Measurements from ENCODE around the gene BTF3. TPM values are rescaled to one million over a fixed set of nuclear protein-coding genes. Genes with fewer than 3 reads are reported as not detected.

Gene BTF3
- total RNA-seq, 6 donors from 2014 or later, result 152 to 415 (median 344) TPM

DNA sequence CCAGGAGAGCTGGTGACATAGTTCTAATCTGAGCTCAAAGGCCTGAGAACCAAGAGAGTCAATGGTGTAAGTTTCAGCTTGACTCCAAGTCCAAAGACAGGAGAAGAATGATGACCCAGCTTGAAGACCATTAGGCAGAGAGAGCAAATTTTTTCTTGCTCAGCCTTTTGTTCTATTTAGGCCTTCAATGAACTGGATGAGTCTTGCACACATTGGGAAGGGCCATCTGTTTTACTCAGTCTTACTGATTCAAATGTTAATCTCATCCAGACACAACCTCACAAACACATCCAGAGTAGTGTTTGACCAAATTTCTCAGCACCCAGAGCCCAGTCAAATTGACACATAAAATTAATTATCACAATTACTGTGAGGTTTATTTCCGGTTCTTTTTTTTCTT lies 7.1 kb upstream of the BTF3 start:
- H3K4me1 ChIP-seq, result no peaks in the 10 kb centered on the region
- WGBS, 2 donors, result 88 to 97% methylated on average over 1 of the region's 1 CpG
- TF ChIP-seq POLR2A (IDR thresholded peaks at IDR 0.05) (no peak), EP300 (IDR thresholded peaks at IDR 0.05) (no peak), POLR2AphosphoS5 (IDR thresholded peaks at IDR 0.05) (no peak)
- TF ChIP-seq, protein P1, sequence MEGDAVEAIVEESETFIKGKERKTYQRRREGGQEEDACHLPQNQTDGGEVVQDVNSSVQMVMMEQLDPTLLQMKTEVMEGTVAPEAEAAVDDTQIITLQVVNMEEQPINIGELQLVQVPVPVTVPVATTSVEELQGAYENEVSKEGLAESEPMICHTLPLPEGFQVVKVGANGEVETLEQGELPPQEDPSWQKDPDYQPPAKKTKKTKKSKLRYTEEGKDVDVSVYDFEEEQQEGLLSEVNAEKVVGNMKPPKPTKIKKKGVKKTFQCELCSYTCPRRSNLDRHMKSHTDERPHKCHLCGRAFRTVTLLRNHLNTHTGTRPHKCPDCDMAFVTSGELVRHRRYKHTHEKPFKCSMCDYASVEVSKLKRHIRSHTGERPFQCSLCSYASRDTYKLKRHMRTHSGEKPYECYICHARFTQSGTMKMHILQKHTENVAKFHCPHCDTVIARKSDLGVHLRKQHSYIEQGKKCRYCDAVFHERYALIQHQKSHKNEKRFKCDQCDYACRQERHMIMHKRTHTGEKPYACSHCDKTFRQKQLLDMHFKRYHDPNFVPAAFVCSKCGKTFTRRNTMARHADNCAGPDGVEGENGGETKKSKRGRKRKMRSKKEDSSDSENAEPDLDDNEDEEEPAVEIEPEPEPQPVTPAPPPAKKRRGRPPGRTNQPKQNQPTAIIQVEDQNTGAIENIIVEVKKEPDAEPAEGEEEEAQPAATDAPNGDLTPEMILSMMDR (IDR thresholded peaks at IDR 0.05), result no peak
- DNase-seq (no peak), ATAC-seq (ENCODE audit: low FRiP score in 2 of 2) (no peak)
- H3K27ac ChIP-seq, result no peak overlapping the region
- H3K36me3 ChIP-seq, result no peaks in the 10 kb centered on the region
- H3K27me3 ChIP-seq, result no peaks in the 10 kb centered on the region
- H3K9me3 ChIP-seq, result no peaks in the 10 kb centered on the region
- H3K4me3 ChIP-seq, result no peak overlapping the region

DNA sequence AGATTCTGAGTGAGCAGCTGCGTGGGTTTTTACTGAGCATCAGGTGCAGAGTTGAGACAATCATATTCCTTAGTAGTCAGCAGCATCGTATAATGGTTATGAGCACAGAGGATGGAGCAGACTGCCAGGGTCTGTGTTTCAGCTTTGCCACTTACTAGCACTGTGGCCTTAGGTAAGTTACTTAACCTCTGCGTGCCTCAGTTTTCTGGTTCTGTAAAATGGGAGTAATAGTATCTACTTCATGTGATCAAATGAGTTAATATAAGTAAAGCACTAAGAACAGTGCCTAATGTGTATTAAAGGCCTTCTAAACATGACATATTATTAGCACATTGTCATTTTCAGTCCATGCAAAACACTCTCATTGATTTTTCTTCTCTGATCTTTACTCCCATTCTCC lies 4.8 kb upstream of the BTF3 start:
- H3K4me1 ChIP-seq, result peaks cover 0 to 7% (median 5%) of the 10 kb centered on the region in 4 donors
- 86 to 90% methylated on average over 2 to 3 of the region's 3 CpGs for WGBS, 2 donors
- ATAC-seq (ENCODE audit: low FRiP score in 2 of 2) (no peak), DNase-seq (no peak)
- H3K4me3 ChIP-seq, result no peak overlapping the region
- no peaks in the 10 kb centered on the region for H3K36me3 ChIP-seq
- TF ChIP-seq POLR2A (IDR thresholded peaks at IDR 0.05), result no peak
- TF ChIP-seq, protein P1 (IDR thresholded peaks at IDR 0.05), result no peak
- no peak for TF ChIP-seq EP300 (IDR thresholded peaks at IDR 0.05)
- no peak for TF ChIP-seq POLR2AphosphoS5 (IDR thresholded peaks at IDR 0.05)
- no peak overlapping the region for H3K27ac ChIP-seq
- no peaks in the 10 kb centered on the region for H3K9me3 ChIP-seq
- H3K27me3 ChIP-seq, result no peaks in the 10 kb centered on the region

DNA sequence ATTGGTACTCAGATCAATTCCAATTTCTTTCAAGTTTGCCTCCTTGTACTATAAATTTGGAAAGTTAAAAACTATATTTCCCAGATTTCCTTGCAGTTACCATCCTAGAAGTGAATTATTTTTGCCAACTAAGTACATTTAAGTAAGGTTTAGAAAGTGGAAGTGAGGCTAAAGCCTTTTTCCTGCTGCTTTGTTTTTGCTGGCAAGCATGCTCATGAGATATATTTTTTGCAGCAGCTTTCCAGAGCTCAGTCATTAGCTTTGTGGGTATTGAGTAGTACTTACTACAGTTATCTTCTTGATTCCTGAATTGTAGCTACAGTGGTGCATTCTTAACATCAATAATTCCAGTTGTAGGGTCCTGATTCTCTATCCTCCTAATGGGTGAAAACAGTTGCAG lies 3.5 kb upstream of the BTF3 start:
- TF ChIP-seq, protein P1 (IDR thresholded peaks at IDR 0.05), result no peak
- no peak for TF ChIP-seq EP300 (IDR thresholded peaks at IDR 0.05)
- no peak for TF ChIP-seq POLR2AphosphoS5 (IDR thresholded peaks at IDR 0.05)
- no peak for TF ChIP-seq POLR2A (IDR thresholded peaks at IDR 0.05)
- DNase-seq, result no peak
- ATAC-seq (ENCODE audit: low FRiP score in 2 of 2), result no peak

DNA sequence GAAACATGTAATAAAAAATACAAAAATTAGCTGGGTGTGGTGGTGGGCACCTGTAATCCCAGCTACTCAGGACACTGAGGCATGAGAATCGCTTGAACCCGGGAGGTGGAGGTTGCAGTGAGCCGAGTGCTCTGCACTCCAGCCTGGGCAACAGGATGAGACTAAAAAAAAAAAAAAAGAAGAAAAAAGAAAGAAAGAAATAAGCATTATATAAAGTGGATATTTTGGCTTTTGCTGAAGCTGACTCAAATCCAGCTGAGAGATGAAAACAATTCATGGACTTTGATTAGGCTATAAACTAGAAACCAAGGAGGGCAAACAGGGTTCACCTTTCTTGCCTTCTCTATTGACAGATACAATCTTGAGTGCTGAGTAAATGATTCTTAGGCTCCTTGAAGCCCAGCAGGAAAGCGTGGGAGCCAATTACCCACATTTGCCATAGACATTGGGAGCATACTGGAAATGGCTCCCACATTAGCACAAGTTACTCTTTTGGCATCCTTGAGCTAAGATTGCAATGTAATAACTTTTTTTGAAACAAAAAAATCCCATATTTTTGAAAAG lies 2.4 kb upstream of the BTF3 start:
- Histone ChIP-seq H3K27ac (no peak overlapping the region), H3K27me3 (no peaks in the 10 kb centered on the region), H3K36me3 (peaks cover 0 to 8% (median 0%) of the 10 kb centered on the region in 4 donors), H3K9me3 (no peaks in the 10 kb centered on the region), H3K4me3 (no peak overlapping the region), H3K4me1 (peaks cover 15 to 24% (median 21%) of the 10 kb centered on the region in 4 donors)
- WGBS, 2 donors, result 81 to 89% methylated on average over 4 of the region's 4 CpGs
- ATAC-seq (ENCODE audit: low FRiP score in 2 of 2) (no peak), DNase-seq (no peak)
- TF ChIP-seq POLR2AphosphoS5 (IDR thresholded peaks at IDR 0.05), result no peak
- TF ChIP-seq, protein P1 (IDR thresholded peaks at IDR 0.05), result no peak
- no peak for TF ChIP-seq POLR2A (IDR thresholded peaks at IDR 0.05)
- TF ChIP-seq EP300 (IDR thresholded peaks at IDR 0.05), result no peak

More for the DNA sequence above, 3.5 kb upstream of the BTF3 start:
- Histone ChIP-seq H3K36me3 (no peaks in the 10 kb centered on the region), H3K27me3 (no peaks in the 10 kb centered on the region), H3K4me1 (peaks cover 7 to 15% (median 11%) of the 10 kb centered on the region in 4 donors), H3K27ac (no peak overlapping the region), H3K9me3 (no peaks in the 10 kb centered on the region), H3K4me3 (no peak overlapping the region)

DNA sequence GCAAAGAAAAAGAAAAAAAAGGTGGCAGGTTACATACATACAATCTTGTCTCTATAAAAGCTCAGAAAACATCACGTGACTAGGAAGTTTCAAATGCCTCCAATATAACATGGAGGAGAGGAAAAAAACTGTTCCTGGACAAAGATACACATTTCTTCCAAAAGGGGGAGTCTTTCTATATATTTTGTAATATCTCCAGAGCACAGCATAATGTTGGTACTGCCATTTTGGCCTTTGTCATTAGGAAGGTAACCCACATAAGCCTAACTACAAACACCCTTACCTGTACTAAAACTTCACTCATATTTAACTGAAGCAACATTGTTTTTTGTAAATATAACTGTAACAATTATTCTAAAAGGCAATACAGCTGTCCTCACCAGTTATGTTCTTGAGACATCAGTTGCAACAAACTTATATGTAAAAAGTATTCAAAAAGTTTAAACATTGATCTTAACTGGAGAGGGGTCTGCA lies 1.2 kb upstream of the BTF3 start:
- ATAC-seq (ENCODE audit: low FRiP score in 2 of 2) (no peak), DNase-seq (no peak)
- Histone ChIP-seq H3K27ac (no peak overlapping the region), H3K4me3 (no peak overlapping the region), H3K27me3 (no peaks in the 10 kb centered on the region), H3K4me1 (peaks cover 20 to 34% (median 27%) of the 10 kb centered on the region in 4 donors), H3K9me3 (no peaks in the 10 kb centered on the region), H3K36me3 (peaks cover 0 to 16% (median 4%) of the 10 kb centered on the region in 4 donors)
- 58 to 80% methylated on average over 1 of the region's 1 CpG for WGBS, 2 donors
- TF ChIP-seq, protein P1 (IDR thresholded peaks at IDR 0.05), result no peak
- TF ChIP-seq POLR2A (IDR thresholded peaks at IDR 0.05) (no peak), EP300 (IDR thresholded peaks at IDR 0.05) (no peak), POLR2AphosphoS5 (IDR thresholded peaks at IDR 0.05) (no peak)

Data from upper lobe of left lung (tissue), 6 donors.